ENCODE data around the gene C1QTNF5.

Gene C1QTNF5

DNA sequence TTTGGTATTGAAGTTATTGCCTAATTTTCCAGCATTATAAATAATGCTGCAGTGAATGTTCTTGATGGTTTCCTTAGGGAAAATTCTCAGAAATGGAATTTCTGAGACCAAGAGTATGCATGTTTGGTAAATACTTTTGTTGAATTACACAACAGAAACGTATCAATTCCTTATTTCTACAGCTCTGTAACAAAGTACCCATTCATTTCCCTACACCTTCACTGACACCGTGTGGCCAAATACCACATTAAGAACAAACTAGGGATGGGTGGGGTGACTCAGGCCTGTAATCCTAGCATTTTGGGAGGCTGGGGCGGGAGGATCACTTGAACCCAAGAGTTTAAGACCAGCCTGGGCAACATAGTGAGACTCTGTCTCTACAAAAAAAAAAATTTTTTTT, 45.5 kb downstream of the C1QTNF5 start:
- no peak for DNase-seq (ENCODE audit: low read depth in 2 of 2)

DNA sequence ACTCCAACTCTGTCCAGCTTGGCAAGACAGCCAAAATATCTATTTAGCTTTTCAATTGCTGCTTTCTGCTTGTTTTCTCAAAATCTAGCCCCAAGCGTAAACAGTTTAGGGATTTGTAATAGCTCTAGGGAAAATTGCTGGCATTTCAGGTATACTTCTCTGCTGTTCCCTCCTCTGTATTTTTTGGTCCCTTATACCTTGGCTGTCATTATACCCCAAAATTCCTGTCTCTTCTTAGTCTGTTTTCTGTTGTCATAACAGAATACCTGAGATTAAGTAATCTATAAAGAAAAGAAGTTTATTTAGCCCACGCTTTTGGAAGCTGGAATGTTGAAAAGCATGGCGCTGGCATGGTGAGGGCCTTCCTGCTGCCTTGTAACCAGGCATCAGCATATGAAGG, 47.2 kb downstream of the C1QTNF5 start:
- no peak for DNase-seq (ENCODE audit: low read depth in 2 of 2)

DNA sequence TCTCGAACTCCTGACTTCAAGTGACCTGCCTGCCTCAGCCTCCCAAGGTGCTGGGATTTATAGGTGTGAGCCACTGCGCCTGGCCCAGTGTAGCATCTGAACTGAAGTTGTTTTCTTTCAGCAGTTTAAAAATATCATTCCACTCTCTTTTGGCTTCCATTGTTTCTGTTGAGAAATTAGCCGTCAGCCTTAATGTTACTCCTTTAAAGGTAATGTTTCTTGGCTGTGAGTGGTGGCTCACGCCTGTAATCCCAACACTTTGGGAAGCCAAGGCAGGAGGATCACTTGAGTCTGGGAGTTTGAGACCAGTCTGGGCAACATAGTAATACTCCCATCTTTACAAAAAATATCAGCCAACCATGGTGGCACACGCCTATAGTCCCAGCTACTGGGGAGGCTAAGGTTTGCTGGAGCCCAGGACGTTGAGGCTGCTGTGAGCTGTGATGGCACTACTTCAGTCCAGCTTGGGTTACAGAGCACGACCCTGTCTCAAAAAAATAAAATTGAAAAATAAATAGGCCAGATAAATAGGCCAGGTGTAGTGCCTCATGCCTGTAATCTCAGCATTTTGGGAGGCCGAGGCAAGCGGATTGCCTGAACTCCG, 49.7 kb downstream of the C1QTNF5 start:
- no peak for DNase-seq (ENCODE audit: low read depth in 2 of 2)
